Measurements from ENCODE around the gene MKX. TPM values are rescaled to one million over a fixed set of nuclear protein-coding genes. Genes with fewer than 3 reads are reported as not detected.

MKX gene
- total RNA-seq, 4 donors from 2014 or later, result 0.19 to 3.3 (median 1.4) TPM

GRCh38 chr10:27746397-27747095, 927 bp upstream of the MKX start:
- peaks cover 10 to 96% (median 13%) of the 10 kb centered on the region in 4 donors for H3K27me3 ChIP-seq
- no peak for DNase-seq
- TF ChIP-seq POLR2A (IDR thresholded peaks at IDR 0.05), result no peak
- no peak for TF ChIP-seq CTCF (IDR thresholded peaks at IDR 0.05)
- H3K4me1 ChIP-seq, result peaks cover 29 to 55% (median 36%) of the 10 kb centered on the region in 3 donors
- H3K9me3 ChIP-seq, result no peaks in the 10 kb centered on the region
- intact Hi-C loops (cut with DNase I), result loop anchor here (10.0 kb wide), 1 partner anchor 488 kb away; no protein-coding TSS in a partner anchor
- no peaks in the 10 kb centered on the region for H3K36me3 ChIP-seq
- H3K27ac ChIP-seq, result peak overlapping the region in 1 of 4 donors; percentile 9
- H3K4me3 ChIP-seq, result peak overlapping the region in 3 of 4 donors; percentile 63 to 83 (median 77)
- 14 to 31% methylated on average over 15 to 22 of the region's 25 CpGs for WGBS, 2 donors

- intact Hi-C loops (cut with DNase I), result loop anchor here (10.0 kb wide), 1 partner anchor 490 kb away; no protein-coding TSS in a partner anchor
These were observed 552 bp downstream of the MKX start for GRCh38 chr10:27744802-27745731.

GRCh38 chr10:27743877-27744801, 1.5 kb downstream of the MKX start:
- no peak for DNase-seq

More at GRCh38 chr10:27744802-27745731, 552 bp downstream of the MKX start:
- peaks cover 29 to 62% (median 36%) of the 10 kb centered on the region in 3 donors for H3K4me1 ChIP-seq
- H3K27me3 ChIP-seq, result peaks cover 10 to 99% (median 13%) of the 10 kb centered on the region in 4 donors
- no peaks in the 10 kb centered on the region for H3K36me3 ChIP-seq
- no peak for TF ChIP-seq CTCF (IDR thresholded peaks at IDR 0.05)
- TF ChIP-seq POLR2A (IDR thresholded peaks at IDR 0.05), result no peak
- peak overlapping the region in 3 of 4 donors; percentile 77 to 93 (median 86) for H3K27ac ChIP-seq
- no peaks in the 10 kb centered on the region for H3K9me3 ChIP-seq
- no peak for DNase-seq
- peak overlapping the region; percentile 54 to 83 (median 70) for H3K4me3 ChIP-seq
- 0 to 12% methylated on average over 9 to 14 of the region's 78 CpGs for WGBS, 2 donors

More at GRCh38 chr10:27743877-27744801, 1.5 kb downstream of the MKX start:
- Histone ChIP-seq H3K27ac (peak overlapping the region; percentile 77 to 93 (median 82)), H3K27me3 (peaks cover 10 to 93% (median 13%) of the 10 kb centered on the region in 4 donors), H3K9me3 (no peaks in the 10 kb centered on the region), H3K4me3 (peak overlapping the region; percentile 54 to 83 (median 70)), H3K36me3 (no peaks in the 10 kb centered on the region), H3K4me1 (peaks cover 29 to 62% (median 36%) of the 10 kb centered on the region in 3 donors)
- no peak for TF ChIP-seq CTCF (IDR thresholded peaks at IDR 0.05)
- no peak for TF ChIP-seq POLR2A (IDR thresholded peaks at IDR 0.05)
- intact Hi-C loops (cut with DNase I), result loop anchor here (10.0 kb wide), 1 partner anchor 491 kb away; no protein-coding TSS in a partner anchor
- WGBS, 2 donors, result 3 to 17% methylated on average over 6 to 8 of the region's 70 CpGs
